SK-N-SH (cell line): ENCODE measurements around the gene MANBA. TPM values are rescaled to one million over a fixed set of nuclear protein-coding genes. Genes with fewer than 3 reads are reported as not detected.

Experiments
- CTCF ChIA-PET: fragments of 300-600, 350-600 bp; formaldehyde crosslinking; extraction: SDS; loops from one replicate; lab custom pipeline; 2021; lab: Yijun Ruan, JAX
- POLR2A ChIA-PET: fragments of 350-600 bp; sonication (Branson Sonifier 250); formaldehyde crosslinking; extraction: SDS; loops from one replicate; lab custom pipeline; 2020; ENCODE audit warnings: antibody characterized with exemption, inconsistent platforms; lab: Yijun Ruan, JAX
- DNase-seq: peaks from one replicate; pipeline ENCODE4 v3.0.0; 2012
- H2AFZ ChIP-seq: fragments of 200-600 bp; sonication (generic); 2 replicates; pipeline ENCODE4 v1.8.1; 2016; ENCODE audit warnings: antibody characterized with exemption, mild to moderate bottlenecking, low read depth
- H3F3A ChIP-seq: fragments of 200-600 bp; sonication (generic); replicated peaks from 2 replicates; pipeline ENCODE3; 2016; ENCODE audit warnings: antibody characterized with exemption, mild to moderate bottlenecking; ENCODE audit not compliant: insufficient read depth
- H3K27ac ChIP-seq, 2 experiments: fragments of 200-500 bp in 1 of 2; fragments of 200-600 bp in 1 of 2; sonication (Bioruptor generic) in 1 of 2; sonication (generic), shearing (Covaris generic) in 1 of 2; 2 replicates each; pipeline versions ENCODE4 v1.5.1 to v1.6.1; 2014 to 2016; ENCODE audit warnings: low read depth in 2 of 2, inconsistent platforms in 1 of 2, low read length in 1 of 2, mild to moderate bottlenecking in 1 of 2, mixed read lengths in 1 of 2
- H3K27me3 ChIP-seq: fragments of 200-600 bp; sonication (generic), shearing (Covaris generic); 2 replicates; pipeline ENCODE4 v1.6.1; 2016; ENCODE audit warnings: mixed run types; ENCODE audit not compliant: insufficient read depth
- H3K36me3 ChIP-seq, 2 experiments: fragments of 200-500 bp in 1 of 2; fragments of 200-600 bp in 1 of 2; sonication (Bioruptor generic) in 1 of 2; sonication (generic) in 1 of 2; replicated peaks in 1 of 2; 2 replicates each; pipeline versions ENCODE3 to v1.5.1; 2014 to 2016; ENCODE audit warnings: low read length in 1 of 2, mild to moderate bottlenecking in 1 of 2; ENCODE audit not compliant: insufficient read depth in 2 of 2, control insufficient read depth in 1 of 2
- H3K4me1 ChIP-seq, 2 experiments: fragments of 200-500 bp in 1 of 2; fragments of 200-600 bp in 1 of 2; sonication (Bioruptor generic) in 1 of 2; sonication (generic), shearing (Covaris generic) in 1 of 2; 2 replicates each; pipeline versions ENCODE4 v1.5.1 to v1.6.1; 2014 to 2016; ENCODE audit warnings: low read depth in 1 of 2, low read length in 1 of 2, mixed run types in 1 of 2; ENCODE audit not compliant: insufficient read depth in 2 of 2, control insufficient read depth in 1 of 2
- H3K4me2 ChIP-seq: fragments of 200-600 bp; sonication (generic), shearing (Covaris generic); 2 replicates; pipeline ENCODE4 v1.6.1; 2017; ENCODE audit warnings: mixed run types
- H3K4me3 ChIP-seq, 2 experiments: fragments of 200-500 bp in 1 of 2; fragments of 200-600 bp in 1 of 2; sonication (Bioruptor generic) in 1 of 2; sonication (generic), shearing (Covaris generic) in 1 of 2; 2 replicates each; pipeline versions ENCODE4 v1.5.1 to v1.8.1; 2014 to 2016; ENCODE audit warnings: low read depth in 2 of 2, inconsistent platforms in 1 of 2, low read length in 1 of 2, mild to moderate bottlenecking in 1 of 2, mixed read lengths in 1 of 2, moderate library complexity in 1 of 2
- H3K79me2 ChIP-seq: fragments of 200-600 bp; sonication (generic); 2 replicates; pipeline ENCODE4 v1.8.1; 2017; ENCODE audit warnings: mild to moderate bottlenecking; ENCODE audit not compliant: insufficient read depth
- H3K9ac ChIP-seq: fragments of 200-600 bp; sonication (generic); 2 replicates; pipeline ENCODE4 v1.6.1; 2017; ENCODE audit warnings: mixed run types
- H3K9me2 ChIP-seq: fragments of 200-600 bp; sonication (generic); 2 replicates; pipeline ENCODE4 v1.6.1; 2017; ENCODE audit warnings: mixed run types
- H3K9me3 ChIP-seq: fragments of 200-600 bp; sonication (generic); 2 replicates; pipeline ENCODE4 v1.6.1; 2017; ENCODE audit warnings: mixed run types, mild to moderate bottlenecking, moderate library complexity
- H4K20me1 ChIP-seq: fragments of 200-600 bp; sonication (generic); 2 replicates; pipeline ENCODE4 v1.6.1; 2017; ENCODE audit warnings: mild to moderate bottlenecking, mixed run types; ENCODE audit not compliant: insufficient read depth
- EP300 ChIP-seq, 2 experiments: IDR thresholded peaks; 2 replicates each; pipeline versions ENCODE4 v1.4.0 to v1.6.1; 2012; ENCODE audit warnings: borderline replicate concordance in 1 of 2, low read depth in 1 of 2, low read length in 1 of 2
- FOSL2 ChIP-seq: IDR thresholded peaks from 2 replicates; pipeline ENCODE4 v1.4.0; 2012; ENCODE audit warnings: low read depth, mild to moderate bottlenecking, moderate library complexity, borderline replicate concordance
- JUND ChIP-seq: IDR thresholded peaks from 2 replicates; pipeline ENCODE4 v1.4.0; 2012
- NFIC ChIP-seq: IDR thresholded peaks from 2 replicates; pipeline ENCODE4 v1.4.0; 2012; ENCODE audit warnings: borderline replicate concordance
- NRF1 ChIP-seq: IDR thresholded peaks from 2 replicates; pipeline ENCODE4 v1.6.1; 2012; ENCODE audit warnings: low read depth, mild to moderate bottlenecking, low read length
- POLR2AphosphoS5 ChIP-seq: IDR thresholded peaks from 2 replicates; pipeline ENCODE4 v1.6.1; 2012; ENCODE audit warnings: low read depth, low read length
- RFX5 ChIP-seq: IDR thresholded peaks from 2 replicates; pipeline ENCODE4 v1.6.1; 2012; ENCODE audit warnings: mild to moderate bottlenecking, improper control_type of control experiment, low read length
- TCF12 ChIP-seq: IDR thresholded peaks from 2 replicates; pipeline ENCODE4 v1.4.0; 2012
- TEAD4 ChIP-seq: IDR thresholded peaks from 2 replicates; pipeline ENCODE4 v1.4.0; 2012; ENCODE audit warnings: mild to moderate bottlenecking, borderline replicate concordance; ENCODE audit not compliant: insufficient read depth
- YY1 ChIP-seq: IDR thresholded peaks from 2 replicates; pipeline ENCODE4 v1.4.0; 2012; ENCODE audit warnings: low read depth, mild to moderate bottlenecking
- ZBTB33 ChIP-seq: IDR thresholded peaks from 2 replicates; pipeline ENCODE4 v1.4.0; 2012; ENCODE audit warnings: low read depth, borderline replicate concordance
- WGBS: methylation state at CpG from one replicate; pipeline ENCODE4 v1.1.6; 2017; ENCODE audit warnings: low lambda C conversion rate; 5-methylcytosine and 5-hydroxymethylcytosine counted together
- polyA plus RNA-seq, 3 experiments: library from polyadenylated mRNA; depleted of rRNA; stranded (reverse); fragments of >200 nt; gene quantifications; 2 replicates each; pipeline ENCODE4 v1.2.3, GENCODE V29; 2012
- TF ChIP-seq, protein P1 (sequence below): IDR thresholded peaks from 2 replicates; pipeline ENCODE4 v1.4.0; 2012; ENCODE audit warnings: low read depth, borderline replicate concordance
- TF ChIP-seq, protein P2 (sequence below): IDR thresholded peaks from 2 replicates; pipeline ENCODE4; 2012
- TF ChIP-seq, protein P3 (sequence below): fragments of 150-350 bp; IDR thresholded peaks from 2 replicates; pipeline ENCODE4 v1.6.1; 2017; ENCODE audit warnings: antibody characterized with exemption, low read length, low read depth, borderline replicate concordance
- TF ChIP-seq, protein P4 (sequence below): fragments of 150-350 bp; IDR thresholded peaks from 2 replicates; pipeline ENCODE4 v1.6.1; 2016; ENCODE audit warnings: mild to moderate bottlenecking, low read depth, low read length

Gene MANBA
- polyA plus RNA-seq, 1 of the 3 experiments (the other 2 are of a cell fraction): 13.4 TPM

DNA sequence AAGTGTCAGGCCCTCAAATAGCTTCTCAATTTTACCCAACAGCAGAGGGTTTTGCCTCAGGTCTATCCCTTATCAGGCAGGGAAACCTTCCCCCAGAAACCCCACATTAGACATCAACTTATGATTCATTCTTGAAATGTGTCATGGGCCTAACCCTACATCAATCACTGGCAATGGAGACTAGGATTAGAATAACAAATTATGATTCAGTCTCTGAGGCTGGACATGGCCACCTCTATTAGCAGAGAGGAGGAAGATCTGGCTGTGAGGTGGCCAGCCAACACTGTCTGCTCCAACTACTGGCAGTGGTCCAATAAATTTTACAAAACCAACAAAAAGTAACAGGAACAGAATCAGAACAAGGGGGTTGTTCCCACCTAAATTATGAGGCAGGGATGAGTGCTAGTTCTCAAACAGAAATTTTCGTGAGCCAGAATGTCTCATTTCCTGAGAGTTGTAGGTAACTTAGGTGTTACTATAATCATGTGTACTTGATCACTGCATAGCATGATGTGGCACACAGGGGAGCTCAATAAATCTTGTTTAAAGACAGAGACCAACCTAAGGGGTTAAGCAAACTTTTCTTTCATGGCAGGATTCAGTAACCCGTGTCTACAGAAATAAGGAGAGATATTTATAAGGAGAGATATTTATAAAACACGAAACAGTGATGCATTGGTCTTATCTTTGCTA, 132.8 kb downstream of the MANBA start:
- Histone ChIP-seq H3K9ac (no peak overlapping the region), H3F3A (peaks cover 11% of the 10 kb centered on the region), H3K27ac (peak overlapping the region in 1 of 2 experiments; percentile 53; a peak in 2 of 4 replicates), H3K4me3 (no peak overlapping the region), H3K9me3 (no peaks in the 10 kb centered on the region), H3K9me2 (no peaks in the 10 kb centered on the region), H3K4me1 (0 out of 4 replicates have a peak, but pooled peaks cover 0 to 5% of the 10 kb centered on the region in 2 experiments), H4K20me1 (no peaks in the 10 kb centered on the region), H3K27me3 (no peaks in the 10 kb centered on the region), H2AFZ (no peak overlapping the region), H3K79me2 (no peaks in the 10 kb centered on the region), H3K4me2 (peak overlapping the region; percentile 14; the same call in 1 of the 2 replicates), H3K36me3 (peaks cover 8% of the 10 kb centered on the region in 2 experiments)
- DNase-seq: no peak
- POLR2A ChIA-PET: no interaction called here
- TF ChIP-seq, protein P1, sequence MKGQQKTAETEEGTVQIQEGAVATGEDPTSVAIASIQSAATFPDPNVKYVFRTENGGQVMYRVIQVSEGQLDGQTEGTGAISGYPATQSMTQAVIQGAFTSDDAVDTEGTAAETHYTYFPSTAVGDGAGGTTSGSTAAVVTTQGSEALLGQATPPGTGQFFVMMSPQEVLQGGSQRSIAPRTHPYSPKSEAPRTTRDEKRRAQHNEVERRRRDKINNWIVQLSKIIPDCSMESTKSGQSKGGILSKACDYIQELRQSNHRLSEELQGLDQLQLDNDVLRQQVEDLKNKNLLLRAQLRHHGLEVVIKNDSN: no peak
- peak; percentile 31; the same call in 1 of the 2 replicates for TF ChIP-seq YY1
- peak; percentile 92 for TF ChIP-seq FOSL2
- TF ChIP-seq ZBTB33: no peak
- TF ChIP-seq TCF12: peak; percentile 74
- peak; percentile 86 for TF ChIP-seq NFIC
- TF ChIP-seq, protein P2, sequence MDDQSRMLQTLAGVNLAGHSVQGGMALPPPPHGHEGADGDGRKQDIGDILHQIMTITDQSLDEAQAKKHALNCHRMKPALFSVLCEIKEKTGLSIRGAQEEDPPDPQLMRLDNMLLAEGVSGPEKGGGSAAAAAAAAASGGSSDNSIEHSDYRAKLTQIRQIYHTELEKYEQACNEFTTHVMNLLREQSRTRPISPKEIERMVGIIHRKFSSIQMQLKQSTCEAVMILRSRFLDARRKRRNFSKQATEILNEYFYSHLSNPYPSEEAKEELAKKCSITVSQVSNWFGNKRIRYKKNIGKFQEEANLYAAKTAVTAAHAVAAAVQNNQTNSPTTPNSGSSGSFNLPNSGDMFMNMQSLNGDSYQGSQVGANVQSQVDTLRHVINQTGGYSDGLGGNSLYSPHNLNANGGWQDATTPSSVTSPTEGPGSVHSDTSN: peak; percentile 91
- TF ChIP-seq, protein P3, sequence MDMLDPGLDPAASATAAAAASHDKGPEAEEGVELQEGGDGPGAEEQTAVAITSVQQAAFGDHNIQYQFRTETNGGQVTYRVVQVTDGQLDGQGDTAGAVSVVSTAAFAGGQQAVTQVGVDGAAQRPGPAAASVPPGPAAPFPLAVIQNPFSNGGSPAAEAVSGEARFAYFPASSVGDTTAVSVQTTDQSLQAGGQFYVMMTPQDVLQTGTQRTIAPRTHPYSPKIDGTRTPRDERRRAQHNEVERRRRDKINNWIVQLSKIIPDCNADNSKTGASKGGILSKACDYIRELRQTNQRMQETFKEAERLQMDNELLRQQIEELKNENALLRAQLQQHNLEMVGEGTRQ: no peak
- peak in 1 of 2 experiments; percentile 60; a peak in 1 of 4 replicates for TF ChIP-seq EP300 (IDR thresholded peaks at IDR 0.05; ENCODE audit: borderline replicate concordance in 1 of 2, low read depth in 1 of 2, low read length in 1 of 2)
- TF ChIP-seq RFX5: no peak
- TF ChIP-seq JUND: peak; percentile 82
- TF ChIP-seq NRF1: no peak
- TF ChIP-seq POLR2AphosphoS5: peak; percentile 38; the same call in 1 of the 2 replicates
- TF ChIP-seq TEAD4: no peak
- TF ChIP-seq, protein P4, sequence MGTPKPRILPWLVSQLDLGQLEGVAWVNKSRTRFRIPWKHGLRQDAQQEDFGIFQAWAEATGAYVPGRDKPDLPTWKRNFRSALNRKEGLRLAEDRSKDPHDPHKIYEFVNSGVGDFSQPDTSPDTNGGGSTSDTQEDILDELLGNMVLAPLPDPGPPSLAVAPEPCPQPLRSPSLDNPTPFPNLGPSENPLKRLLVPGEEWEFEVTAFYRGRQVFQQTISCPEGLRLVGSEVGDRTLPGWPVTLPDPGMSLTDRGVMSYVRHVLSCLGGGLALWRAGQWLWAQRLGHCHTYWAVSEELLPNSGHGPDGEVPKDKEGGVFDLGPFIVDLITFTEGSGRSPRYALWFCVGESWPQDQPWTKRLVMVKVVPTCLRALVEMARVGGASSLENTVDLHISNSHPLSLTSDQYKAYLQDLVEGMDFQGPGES: no peak
- CTCF ChIA-PET: interaction anchor here (1.1 to 1.2 kb wide), 2 partner anchors 11 to 179 kb away, joined by 3 to 4 read pairs; no protein-coding TSS in a partner anchor
- 72% methylated on average over 3 of the region's 3 CpGs for WGBS
